ENCODE data around the gene SDR39U1.

GRCh38 chr14:24414077-24414476, 28.5 kb downstream of the SDR39U1 start:
- no peak for TF ChIP-seq CTCF (IDR thresholded peaks at IDR 0.05; ENCODE audit: low read depth, low read length, poor library complexity, severe bottlenecking)
- TF ChIP-seq EZH2phosphoT487 (IDR thresholded peaks at IDR 0.05; ENCODE audit: borderline replicate concordance, low read length): no peak
